Central memory CD8-positive, alpha-beta T cell (primary cell): ENCODE data around the gene ADIPOR2.
A peak's percentile ranks its signal among the peaks of the same experiment; 100 is the strongest.
"Not testable (repeated sequence)": the region's sequence is repeated elsewhere in the genome, so short reads cannot be mapped to it uniquely, and the experiment has no call there.

Experiments used
- ATAC-seq: fragments of 150-1000 bp; cut with Tn5 transposase; replicated peaks from 2 replicates; pipeline ENCODE4 v1.10.0; 2022; ENCODE audit warnings: mild to moderate bottlenecking, moderate FRiP score, moderate number of reproducible peaks; ENCODE audit not compliant: poor library complexity, severe bottlenecking; ENCODE audit errors: extremely low read depth
- DNase-seq, 2 donors: peaks; one replicate each; pipeline ENCODE4 v3.0.0; 2021; ENCODE audit warnings: low spot score in 2 of 2
- H3K27ac Mint-ChIP-seq: one replicate; pipeline ENCODE4 v1.8.0; 2022; ENCODE audit warnings: low read depth, mild to moderate bottlenecking, moderate library complexity, mixed read lengths
- H3K27me3 Mint-ChIP-seq: one replicate; pipeline ENCODE4 v1.8.0; 2022; ENCODE audit warnings: mixed read lengths
- H3K36me3 Mint-ChIP-seq: one replicate; pipeline ENCODE4 v1.8.0; 2022; ENCODE audit warnings: mild to moderate bottlenecking, moderate library complexity, mixed read lengths; ENCODE audit not compliant: insufficient read depth
- H3K4me1 Mint-ChIP-seq: one replicate; pipeline ENCODE4 v1.8.0; 2022; ENCODE audit warnings: mixed read lengths
- H3K4me3 Mint-ChIP-seq: one replicate; pipeline ENCODE4 v1.8.0; 2022; ENCODE audit warnings: mild to moderate bottlenecking, moderate library complexity, mixed read lengths
- H3K9me3 Mint-ChIP-seq: one replicate; pipeline ENCODE4 v1.8.0; 2022; ENCODE audit warnings: mixed read lengths

Gene ADIPOR2

GRCh38 chr12:1713783-1714348, 23.0 kb downstream of the ADIPOR2 start:
- not testable (repeated sequence) for H3K9me3 Mint-ChIP-seq, H3K27me3 Mint-ChIP-seq, H3K36me3 Mint-ChIP-seq, H3K4me3 Mint-ChIP-seq, ATAC-seq, H3K27ac Mint-ChIP-seq, DNase-seq
- H3K4me1 Mint-ChIP-seq = peaks cover 50% of the 10 kb centered on the region

GRCh38 chr12:1715459-1715858, 24.6 kb downstream of the ADIPOR2 start:
- Mint-ChIP-seq H3K4me1 (peaks cover 50% of the 10 kb centered on the region), H3K4me3 (peak overlapping the region; percentile 71), H3K27ac (peak overlapping the region; percentile 86)
- H3K27me3 Mint-ChIP-seq, ATAC-seq, DNase-seq, H3K36me3 Mint-ChIP-seq, H3K9me3 Mint-ChIP-seq: not testable (repeated sequence)

- ATAC-seq = peak; percentile 62
- no peaks in the 10 kb centered on the region for H3K9me3 Mint-ChIP-seq
- peak overlapping the region; percentile 71 for H3K4me3 Mint-ChIP-seq
Observed at GRCh38 chr12:1716215-1716862, 25.5 kb downstream of the ADIPOR2 start.

GRCh38 chr12:1716911-1717310, 26.0 kb downstream of the ADIPOR2 start:
- H3K9me3 Mint-ChIP-seq = no peaks in the 10 kb centered on the region
- peaks cover 48% of the 10 kb centered on the region for H3K4me1 Mint-ChIP-seq
- DNase-seq (no peak), ATAC-seq (no peak)
- no peaks in the 10 kb centered on the region for H3K27me3 Mint-ChIP-seq
- no peaks in the 10 kb centered on the region for H3K36me3 Mint-ChIP-seq
- H3K27ac Mint-ChIP-seq = peak overlapping the region; percentile 86
- H3K4me3 Mint-ChIP-seq = no peak overlapping the region

More at GRCh38 chr12:1716215-1716862, 25.5 kb downstream of the ADIPOR2 start:
- Mint-ChIP-seq H3K36me3 (no peaks in the 10 kb centered on the region), H3K27me3 (no peaks in the 10 kb centered on the region), H3K27ac (peak overlapping the region; percentile 86), H3K4me1 (peaks cover 48% of the 10 kb centered on the region)
- DNase-seq = no peak

GRCh38 chr12:1719139-1719538, 28.3 kb downstream of the ADIPOR2 start:
- Mint-ChIP-seq H3K36me3 (no peaks in the 10 kb centered on the region), H3K4me3 (no peak overlapping the region), H3K9me3 (no peaks in the 10 kb centered on the region), H3K27ac (no peak overlapping the region), H3K27me3 (no peaks in the 10 kb centered on the region), H3K4me1 (peaks cover 54% of the 10 kb centered on the region)
- ATAC-seq = no peak
- no peak for DNase-seq

- H3K36me3 Mint-ChIP-seq = no peaks in the 10 kb centered on the region
- DNase-seq (no peak), ATAC-seq (no peak)
- H3K4me1 Mint-ChIP-seq = peaks cover 52% of the 10 kb centered on the region
- H3K27ac Mint-ChIP-seq = no peak overlapping the region
- no peaks in the 10 kb centered on the region for H3K27me3 Mint-ChIP-seq
- no peaks in the 10 kb centered on the region for H3K9me3 Mint-ChIP-seq
- no peak overlapping the region for H3K4me3 Mint-ChIP-seq
Observed at GRCh38 chr12:1720494-1720893, 29.6 kb downstream of the ADIPOR2 start.

- no peak overlapping the region for H3K4me3 Mint-ChIP-seq
- peaks cover 2% of the 10 kb centered on the region for H3K36me3 Mint-ChIP-seq
- DNase-seq (no peak), ATAC-seq (no peak)
- peaks cover 42% of the 10 kb centered on the region for H3K4me1 Mint-ChIP-seq
- no peaks in the 10 kb centered on the region for H3K27me3 Mint-ChIP-seq
- no peaks in the 10 kb centered on the region for H3K9me3 Mint-ChIP-seq
- H3K27ac Mint-ChIP-seq = no peak overlapping the region
Observed at GRCh38 chr12:1723721-1724120, 32.9 kb downstream of the ADIPOR2 start.

- DNase-seq (no peak), ATAC-seq (no peak)
- Mint-ChIP-seq H3K36me3 (peaks cover 2% of the 10 kb centered on the region), H3K27ac (peak overlapping the region; percentile 1), H3K4me1 (peaks cover 39% of the 10 kb centered on the region), H3K9me3 (no peaks in the 10 kb centered on the region), H3K4me3 (no peak overlapping the region), H3K27me3 (no peaks in the 10 kb centered on the region)
Observed at GRCh38 chr12:1724250-1724649, 33.4 kb downstream of the ADIPOR2 start.

GRCh38 chr12:1726753-1727152, 35.9 kb downstream of the ADIPOR2 start:
- Mint-ChIP-seq H3K4me3 (no peak overlapping the region), H3K36me3 (peaks cover 5% of the 10 kb centered on the region), H3K27ac (no peak overlapping the region), H3K4me1 (peaks cover 22% of the 10 kb centered on the region), H3K27me3 (no peaks in the 10 kb centered on the region), H3K9me3 (no peaks in the 10 kb centered on the region)
- DNase-seq (no peak), ATAC-seq (no peak)

- Mint-ChIP-seq H3K27ac (no peak overlapping the region), H3K9me3 (no peaks in the 10 kb centered on the region), H3K4me1 (peaks cover 25% of the 10 kb centered on the region), H3K4me3 (no peak overlapping the region), H3K36me3 (peaks cover 7% of the 10 kb centered on the region), H3K27me3 (no peaks in the 10 kb centered on the region)
- no peak for ATAC-seq
- DNase-seq = no peak
Observed at GRCh38 chr12:1728824-1729223, 38.0 kb downstream of the ADIPOR2 start.

GRCh38 chr12:1731019-1731687, 40.3 kb downstream of the ADIPOR2 start:
- no peaks in the 10 kb centered on the region for H3K9me3 Mint-ChIP-seq
- no peaks in the 10 kb centered on the region for H3K27me3 Mint-ChIP-seq
- H3K36me3 Mint-ChIP-seq = peaks cover 7% of the 10 kb centered on the region
- no peak overlapping the region for H3K4me3 Mint-ChIP-seq
- no peak overlapping the region for H3K27ac Mint-ChIP-seq
- ATAC-seq = no peak
- no peak for DNase-seq
- H3K4me1 Mint-ChIP-seq = peaks cover 20% of the 10 kb centered on the region

GRCh38 chr12:1731688-1732078, 40.8 kb downstream of the ADIPOR2 start:
- not testable (repeated sequence) for H3K9me3 Mint-ChIP-seq, DNase-seq, H3K27me3 Mint-ChIP-seq, H3K27ac Mint-ChIP-seq, ATAC-seq, H3K4me3 Mint-ChIP-seq, H3K36me3 Mint-ChIP-seq
- H3K4me1 Mint-ChIP-seq = peaks cover 20% of the 10 kb centered on the region

- H3K9me3 Mint-ChIP-seq = no peaks in the 10 kb centered on the region
- peaks cover 31% of the 10 kb centered on the region for H3K4me1 Mint-ChIP-seq
- H3K36me3 Mint-ChIP-seq = peaks cover 7% of the 10 kb centered on the region
- peak overlapping the region; percentile 62 for H3K27ac Mint-ChIP-seq
- H3K27me3 Mint-ChIP-seq = no peaks in the 10 kb centered on the region
- no peak overlapping the region for H3K4me3 Mint-ChIP-seq
- no peak for DNase-seq
- ATAC-seq = peak; percentile 46
Observed at GRCh38 chr12:1732914-1733313, 42.0 kb downstream of the ADIPOR2 start.
